HG03060 (cell line): ENCODE data around the gene CHD2.

ENCODE experiments used
- ATAC-seq: cut with Tn5 transposase; IDR thresholded peaks from one replicate; pipeline ENCODE4 v1.9.1; 2021; ENCODE audit warnings: low read depth, moderate number of reproducible peaks; ENCODE audit not compliant: unreplicated experiment

CHD2 gene

DNA sequence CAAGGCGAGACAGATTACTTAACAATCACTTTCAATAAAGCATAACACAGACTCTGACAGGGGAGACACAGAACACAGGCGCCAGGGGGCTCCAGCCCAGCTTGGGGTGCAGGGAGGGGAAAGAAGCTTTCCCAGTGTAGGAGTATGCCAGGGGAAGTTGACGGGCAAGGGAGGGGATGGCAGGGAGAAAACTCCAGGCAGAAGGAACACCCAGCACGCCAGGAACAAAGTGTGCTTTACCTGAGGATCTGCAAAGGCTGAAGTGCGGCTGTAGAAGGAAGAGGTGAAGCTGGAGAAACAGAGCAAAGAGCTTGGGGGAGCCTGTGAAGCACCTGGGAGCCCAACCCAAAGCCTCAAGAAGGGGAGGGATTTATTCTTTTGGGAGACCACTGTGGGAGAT is 176.8 kb downstream of the CHD2 start:
- ATAC-seq = no peak
